ENCODE results near the gene PLXNA4.

- no peak for TF ChIP-seq POLR2AphosphoS5 (IDR thresholded peaks at IDR 0.05; ENCODE audit: low read depth, low read length)
- no peak for TF ChIP-seq REST (IDR thresholded peaks at IDR 0.05; ENCODE audit: insufficient read depth in 1 of 2, low read depth in 2 of 2, low read length in 2 of 2)
Measured at GRCh38 chr7:132562690-132563089, 13.6 kb downstream of the PLXNA4 start.
